Left colon (tissue), 2 donors: ENCODE results near the gene CARM1. TPM values are rescaled to one million over a fixed set of nuclear protein-coding genes. Genes with fewer than 3 reads are reported as not detected.
"Not testable (repeated sequence)": the region's sequence is repeated elsewhere in the genome, so short reads cannot be mapped to it uniquely, and the experiment has no call there.

Experiments used
- ATAC-seq: fragments of 200-7000 bp; cut with Tn5 transposase; one replicate; pipeline ENCODE4 v1.9.1; 2020; ENCODE audit warnings: mild to moderate bottlenecking, moderate library complexity
- DNase-seq, 2 donors: peaks; one replicate each; pipeline ENCODE4 v3.0.0-alpha.2; 2020
- intact Hi-C, 2 donors: fragments of 100-400 bp; cut with DNase I in 1 of 2; cut with micrococcal nuclease in 1 of 2; formaldehyde crosslinking; loops; one replicate each; pipeline versions ENCODE4 v1.11.2 to v1.14.0; 2022; cut with DNase I, micrococcal nuclease
- total RNA-seq, 2 donors: library from RNA; stranded (reverse); fragmentation: NEBNext Ultra II Directional; extraction: Animal tissue kit (Norgen Biotek cat#: 25700); gene quantifications; one replicate each; pipeline ENCODE4 v1.2.1, GENCODE V29; 2021
- donor health status: DM: no; HTN: no; CAD: no.
- donor health status: DM: yes; HTN: yes; CAD: no.

Gene CARM1
- total RNA-seq, 2 donors from 2014 or later, result 48.3 to 58.3 TPM

DNA sequence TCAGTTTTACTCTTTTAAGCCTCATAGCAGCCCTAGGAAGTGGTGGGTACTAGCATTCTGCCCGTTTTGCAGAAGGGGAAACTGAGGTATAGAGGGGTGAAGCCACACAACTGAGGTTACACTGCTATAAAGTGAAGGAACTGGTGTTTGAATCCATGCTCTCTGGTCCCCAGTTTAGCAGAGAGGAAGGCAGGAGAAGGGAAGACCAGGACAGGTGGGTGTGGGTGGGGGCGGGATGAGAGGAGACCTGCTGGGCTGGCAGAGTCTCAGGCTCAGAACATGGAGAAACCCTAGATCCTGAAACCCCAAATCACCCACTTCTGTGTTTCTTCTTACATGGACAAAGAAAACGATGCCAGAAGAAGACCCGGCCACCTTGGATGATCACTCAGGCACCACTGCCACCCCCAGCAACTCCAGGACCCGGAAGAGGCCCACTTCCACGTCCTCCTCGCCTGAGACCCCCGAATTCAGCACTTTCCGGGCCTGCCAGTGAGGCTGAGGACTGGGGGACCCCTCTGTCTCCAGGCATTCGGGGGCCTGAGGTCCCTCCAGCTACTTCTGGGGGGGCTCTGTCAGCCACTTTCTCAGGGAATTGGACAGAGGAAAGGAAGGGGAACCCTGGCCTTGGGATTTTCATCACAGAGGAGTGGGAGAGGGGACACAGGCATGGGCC is 2.3 kb upstream of the CARM1 start:
- DNase-seq (no peak), ATAC-seq (no peak)
- intact Hi-C loops, result no loop called here

DNA sequence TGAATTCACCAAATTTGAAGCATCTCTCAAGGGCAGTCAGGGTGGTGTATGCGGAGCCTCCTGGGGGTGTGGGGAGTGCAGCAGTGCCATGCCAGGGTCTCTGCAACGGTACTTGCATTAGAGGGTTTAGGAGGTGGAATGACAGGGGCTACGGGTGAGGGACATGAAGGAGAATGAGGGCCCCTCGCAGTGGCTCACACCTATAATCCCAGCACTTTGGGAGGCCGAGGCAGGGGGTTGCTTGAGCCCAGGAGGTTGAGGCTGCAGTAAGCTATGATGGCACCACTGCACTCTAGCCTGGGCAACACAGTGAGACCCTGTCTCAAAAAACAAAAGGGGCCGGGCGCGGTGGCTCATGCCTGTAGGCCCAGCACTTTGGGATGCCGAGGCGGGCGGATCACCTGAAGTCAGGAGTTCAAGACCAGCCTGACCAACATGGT is 1.5 kb upstream of the CARM1 start:
- intact Hi-C loops, ATAC-seq: not testable (repeated sequence)
- peak in 1 of 2 donors; percentile 58 for DNase-seq

DNA sequence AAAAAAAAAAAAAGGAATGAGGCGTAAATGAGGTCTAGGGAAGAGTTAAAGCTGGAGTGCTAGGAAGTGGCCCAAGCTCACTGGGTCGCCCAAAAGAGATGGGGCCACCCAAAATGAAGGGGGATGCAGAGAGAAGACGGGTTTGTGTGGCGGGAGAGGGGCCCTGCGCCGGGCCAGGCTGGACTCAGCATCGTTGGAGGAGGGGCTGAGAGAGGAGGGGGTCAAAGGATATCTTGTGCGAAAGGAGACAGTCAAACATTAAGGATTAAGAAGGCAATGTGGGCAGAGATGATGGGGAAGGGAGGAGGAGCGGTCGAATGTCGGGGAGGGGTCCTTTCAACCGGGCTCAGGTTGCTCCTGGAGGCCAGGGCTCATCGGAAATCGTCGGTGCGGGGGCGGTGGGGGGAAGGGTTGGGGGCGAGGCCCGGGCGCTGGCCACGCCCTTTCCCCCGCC is 825 bp upstream of the CARM1 start:
- intact Hi-C loops, result no loop called here
- DNase-seq (no peak), ATAC-seq (no peak)

DNA sequence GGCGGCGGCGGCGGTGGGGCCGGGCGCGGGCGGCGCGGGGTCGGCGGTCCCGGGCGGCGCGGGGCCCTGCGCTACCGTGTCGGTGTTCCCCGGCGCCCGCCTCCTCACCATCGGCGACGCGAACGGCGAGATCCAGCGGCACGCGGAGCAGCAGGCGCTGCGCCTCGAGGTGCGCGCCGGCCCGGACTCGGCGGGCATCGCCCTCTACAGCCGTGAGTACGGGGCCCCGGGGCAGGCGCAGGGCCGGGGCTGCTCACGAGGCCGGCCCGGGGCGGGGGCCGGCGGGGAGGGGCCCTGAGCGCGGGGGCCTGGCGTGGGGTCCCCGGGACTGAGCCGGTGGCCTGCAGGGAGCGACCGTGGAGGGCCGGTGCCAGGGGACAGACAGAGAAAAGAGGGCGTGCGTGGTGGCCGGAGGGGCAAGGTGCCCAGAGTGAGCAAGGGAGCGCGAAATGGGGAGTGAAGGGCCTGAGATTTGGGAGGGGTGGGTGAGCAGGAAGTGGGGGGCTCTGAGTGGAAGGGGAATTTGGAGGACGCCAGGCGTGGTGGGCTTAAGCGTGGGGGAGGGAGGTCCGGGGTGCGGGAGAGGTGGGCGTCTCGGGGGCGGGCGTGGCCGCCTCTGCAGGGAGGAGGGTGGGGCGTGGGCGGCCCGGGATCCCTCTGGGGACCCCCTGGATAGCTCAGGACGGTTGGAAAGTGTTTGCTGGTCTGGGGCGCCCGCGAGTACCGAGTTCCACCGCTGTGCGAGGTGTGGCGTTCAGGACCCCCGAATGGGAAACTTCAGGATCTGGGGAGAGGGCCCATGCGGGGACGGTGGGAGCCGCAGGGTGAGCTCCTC is 575 bp downstream of the CARM1 start:
- ATAC-seq (peak; percentile 2), DNase-seq (peak; percentile 63 to 64)
- intact Hi-C loops, result no loop called here

- ATAC-seq, result no peak
- DNase-seq, result no peak
Observed at GRCh38 chr19:10872546-10873107, 1.3 kb downstream of the CARM1 start.

GRCh38 chr19:10874024-10874423 is 2.7 kb downstream of the CARM1 start:
- DNase-seq (no peak), ATAC-seq (peak; percentile 14)
- intact Hi-C loops, result no loop called here

More at GRCh38 chr19:10872546-10873107, 1.3 kb downstream of the CARM1 start:
- intact Hi-C loops, result no loop called here

- no peak for ATAC-seq
- DNase-seq, result no peak
- intact Hi-C loops, result no loop called here
Observed at GRCh38 chr19:10876459-10877240, 5.3 kb downstream of the CARM1 start.

DNA sequence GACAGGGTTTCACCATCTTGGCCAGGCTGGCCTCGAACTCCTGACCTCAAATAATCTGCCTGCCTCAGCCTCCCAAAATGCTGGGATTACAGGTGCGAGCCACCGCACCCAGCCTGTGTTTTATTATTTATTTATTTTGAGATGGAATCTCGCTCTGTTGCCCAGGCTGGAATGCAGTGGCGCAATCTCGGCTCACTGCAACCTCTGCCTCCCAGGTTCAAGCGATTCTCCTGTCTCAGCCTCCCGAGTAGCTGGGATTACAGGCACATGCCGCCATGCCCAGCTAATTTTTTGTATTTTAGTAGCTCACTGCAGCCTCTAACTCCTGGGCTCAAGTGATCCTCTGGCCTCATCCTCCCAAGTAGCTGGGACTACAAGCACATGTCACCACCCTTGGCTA is 6.3 kb downstream of the CARM1 start:
- DNase-seq, ATAC-seq, intact Hi-C loops: not testable (repeated sequence)

DNA sequence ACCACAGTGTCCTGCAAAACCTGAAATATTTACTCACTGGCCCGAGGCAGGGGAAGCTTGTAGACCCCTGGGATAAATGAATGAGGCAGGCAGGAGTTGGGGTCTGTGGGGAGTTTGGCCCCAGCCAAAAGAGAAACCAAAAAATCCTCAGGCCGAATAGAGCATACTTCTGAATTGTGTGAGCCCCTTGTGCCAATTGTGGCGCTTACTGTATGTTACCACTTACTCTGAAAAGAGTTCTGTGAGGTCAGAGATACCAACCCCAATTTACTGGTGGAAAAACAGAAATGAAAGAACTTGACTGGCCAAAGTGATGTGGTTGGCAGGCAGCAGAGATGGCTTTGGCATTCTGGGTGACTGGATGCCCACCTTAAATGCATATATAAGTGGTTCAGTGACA is 6.9 kb downstream of the CARM1 start:
- DNase-seq (no peak), ATAC-seq (no peak)
- intact Hi-C loops, result no loop called here

- DNase-seq, result no peak
- ATAC-seq, result no peak
- intact Hi-C loops, result no loop called here
Observed at GRCh38 chr19:10881403-10882107, 10.2 kb downstream of the CARM1 start.

GRCh38 chr19:10882108-10882457 is 10.7 kb downstream of the CARM1 start:
- ATAC-seq (no peak), DNase-seq (no peak)
- intact Hi-C loops, result no loop called here

DNA sequence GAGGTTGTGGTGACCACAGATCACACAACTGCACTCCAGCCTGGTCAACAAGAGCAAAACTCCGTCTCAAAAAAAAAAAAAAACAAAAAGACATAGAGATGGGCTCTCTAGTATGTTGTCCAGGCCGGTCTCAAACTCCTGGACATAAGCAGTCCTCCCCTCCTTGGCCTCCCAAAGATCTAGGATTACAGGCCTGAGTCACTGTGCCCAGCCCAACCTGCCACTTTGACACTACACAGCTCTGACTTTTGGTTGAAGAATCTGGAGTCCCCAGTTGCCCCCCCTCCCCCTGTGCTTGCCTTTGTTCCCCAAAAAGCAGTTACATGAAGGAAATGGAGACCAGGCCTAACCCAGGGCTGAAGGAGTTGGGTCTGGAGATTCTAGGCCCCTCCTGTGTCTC is 12.9 kb downstream of the CARM1 start:
- DNase-seq (no peak), ATAC-seq (no peak)
- intact Hi-C loops, result no loop called here

DNA sequence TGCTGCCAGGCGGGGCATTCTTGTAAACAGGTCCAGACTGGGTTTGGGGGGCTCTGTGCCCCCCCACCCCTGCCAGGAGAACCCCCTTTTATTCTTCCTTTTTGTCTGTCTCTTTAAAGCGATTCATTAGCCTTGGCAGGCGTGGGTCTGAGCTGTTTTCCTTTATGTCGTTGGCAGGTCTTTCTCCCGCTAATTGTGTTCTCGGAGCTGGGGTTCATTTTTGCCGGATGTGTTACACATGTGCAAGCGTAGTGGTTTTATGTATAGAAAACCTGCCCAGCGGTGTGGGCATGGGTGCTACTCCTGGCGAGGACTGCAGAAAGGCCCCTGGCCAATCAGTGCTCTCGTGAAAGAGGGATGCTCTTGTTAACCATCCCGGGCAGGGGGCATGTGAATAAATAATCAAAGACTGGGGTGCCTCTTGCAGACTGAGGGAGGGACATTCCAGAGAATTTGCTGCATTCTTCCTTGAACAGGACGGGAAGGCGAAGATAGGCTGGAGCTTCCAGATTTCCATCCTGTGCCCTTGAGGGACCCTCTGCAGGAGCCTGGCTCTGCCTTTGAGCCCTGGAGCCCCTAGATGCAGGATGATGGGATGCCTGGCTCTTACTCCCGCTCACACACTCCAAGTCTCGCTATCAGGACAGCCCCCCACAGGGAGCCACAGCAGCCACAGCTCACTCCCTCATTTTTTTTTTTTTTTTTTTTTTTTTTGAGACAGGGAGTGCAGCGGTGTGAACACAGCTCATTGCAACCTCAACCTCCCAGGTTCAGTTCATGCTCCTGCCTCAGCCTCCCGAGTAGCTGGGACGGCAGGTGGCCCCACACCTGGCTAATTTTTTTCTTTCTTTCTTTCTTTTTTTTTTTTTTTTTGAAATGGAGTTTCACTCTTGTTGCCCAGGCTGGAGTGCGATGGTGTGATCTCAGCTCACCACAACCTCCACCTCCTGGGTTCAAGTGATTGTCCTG is 14.1 kb downstream of the CARM1 start:
- ATAC-seq (no peak), DNase-seq (no peak)
- intact Hi-C loops, result no loop called here

- DNase-seq (no peak), ATAC-seq (no peak)
- intact Hi-C loops, result no loop called here
Observed at GRCh38 chr19:10887616-10888367, 16.4 kb downstream of the CARM1 start.

- ATAC-seq (no peak), DNase-seq (no peak)
- intact Hi-C loops, result no loop called here
Observed at GRCh38 chr19:10888421-10888866, 17.1 kb downstream of the CARM1 start.

DNA sequence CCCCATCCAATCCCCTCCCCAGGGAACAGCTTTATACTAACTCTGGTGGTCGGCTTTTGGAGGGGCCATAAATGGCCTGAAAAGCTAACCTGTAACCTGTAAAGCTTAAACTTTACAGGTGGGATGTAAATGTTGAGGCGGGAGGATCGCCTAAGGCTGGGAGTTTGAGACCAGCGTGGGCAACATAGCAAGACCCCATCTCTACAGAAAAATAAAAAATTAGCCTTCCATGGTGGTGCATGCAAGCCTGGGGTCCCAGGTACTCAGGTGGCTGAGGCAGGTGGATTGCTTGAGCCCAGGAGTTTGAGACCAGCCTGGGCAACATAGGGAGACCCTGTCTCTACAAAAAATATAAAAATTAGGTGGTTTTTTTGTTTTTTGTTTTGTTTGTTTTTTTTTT is 18.5 kb downstream of the CARM1 start:
- no peak for DNase-seq
- intact Hi-C loops, result no loop called here
- ATAC-seq, result no peak
